ENCODE data around the gene KDM3A.

DNA sequence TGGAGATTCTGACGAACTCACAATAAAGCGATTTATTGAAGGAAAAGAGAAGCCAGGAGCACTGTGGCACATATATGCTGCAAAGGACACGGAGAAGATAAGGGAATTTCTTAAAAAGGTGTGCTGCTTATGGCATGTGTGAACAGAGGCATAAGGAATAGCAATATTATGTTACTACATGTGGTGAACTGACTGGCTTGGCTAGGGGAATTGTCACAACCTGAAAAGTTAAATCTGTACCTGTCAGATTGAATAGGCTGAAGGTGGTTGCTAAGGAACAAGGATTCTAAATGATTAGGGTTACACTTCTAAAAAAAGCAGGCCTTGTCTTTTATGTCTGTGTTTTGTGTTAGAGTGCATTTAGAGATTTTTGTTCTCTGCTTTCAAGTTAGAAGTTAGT lies 48.4 kb downstream of the KDM3A start:
- TF ChIP-seq ZFX (IDR thresholded peaks at IDR 0.05; ENCODE audit: borderline replicate concordance), result no peak
- TF ChIP-seq, protein P1, sequence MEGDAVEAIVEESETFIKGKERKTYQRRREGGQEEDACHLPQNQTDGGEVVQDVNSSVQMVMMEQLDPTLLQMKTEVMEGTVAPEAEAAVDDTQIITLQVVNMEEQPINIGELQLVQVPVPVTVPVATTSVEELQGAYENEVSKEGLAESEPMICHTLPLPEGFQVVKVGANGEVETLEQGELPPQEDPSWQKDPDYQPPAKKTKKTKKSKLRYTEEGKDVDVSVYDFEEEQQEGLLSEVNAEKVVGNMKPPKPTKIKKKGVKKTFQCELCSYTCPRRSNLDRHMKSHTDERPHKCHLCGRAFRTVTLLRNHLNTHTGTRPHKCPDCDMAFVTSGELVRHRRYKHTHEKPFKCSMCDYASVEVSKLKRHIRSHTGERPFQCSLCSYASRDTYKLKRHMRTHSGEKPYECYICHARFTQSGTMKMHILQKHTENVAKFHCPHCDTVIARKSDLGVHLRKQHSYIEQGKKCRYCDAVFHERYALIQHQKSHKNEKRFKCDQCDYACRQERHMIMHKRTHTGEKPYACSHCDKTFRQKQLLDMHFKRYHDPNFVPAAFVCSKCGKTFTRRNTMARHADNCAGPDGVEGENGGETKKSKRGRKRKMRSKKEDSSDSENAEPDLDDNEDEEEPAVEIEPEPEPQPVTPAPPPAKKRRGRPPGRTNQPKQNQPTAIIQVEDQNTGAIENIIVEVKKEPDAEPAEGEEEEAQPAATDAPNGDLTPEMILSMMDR (IDR thresholded peaks at IDR 0.05), result no peak
